K562 (cell line): ENCODE data around the gene LRRC3. TPM values are rescaled to one million over a fixed set of nuclear protein-coding genes. Genes with fewer than 3 reads are reported as not detected.

Experiments used
- ARNT ChIP-seq, 2 experiments: fragments of 450-650 bp; IDR thresholded peaks; 2 replicates each; pipeline ENCODE4 v1.6.1; 2016; ENCODE audit warnings: mild to moderate bottlenecking in 1 of 2
- ATF7 ChIP-seq: fragments of 450-650 bp; IDR thresholded peaks from 2 replicates; pipeline ENCODE4 v1.7.1; 2014; ENCODE audit warnings: mild to moderate bottlenecking, moderate library complexity
- BRD4 ChIP-seq: fragments of 200-600 bp; sonication (generic); IDR thresholded peaks from 2 replicates; pipeline ENCODE4 v1.6.1; 2017; ENCODE audit warnings: inconsistent platforms
- CREM ChIP-seq: IDR thresholded peaks from 2 replicates; pipeline ENCODE4 v1.6.1; 2014; ENCODE audit warnings: antibody characterized with exemption, low read depth
- E2F3 ChIP-seq: fragments of 250-450 bp; sonication (Bioruptor Pico); IDR thresholded peaks from 2 replicates; pipeline ENCODE4 v1.4.0; 2020; ENCODE audit warnings: mild to moderate bottlenecking
- GATAD2A ChIP-seq: fragments of 450-650 bp; IDR thresholded peaks from 2 replicates; pipeline ENCODE4 v1.6.1; 2017
- GTF2F1 ChIP-seq: IDR thresholded peaks from 2 replicates; pipeline ENCODE4 v1.6.1; 2011; ENCODE audit warnings: low read depth, low read length, improper control_type of control experiment
- HDAC2 ChIP-seq: fragments of 450-650 bp; IDR thresholded peaks from 2 replicates; pipeline ENCODE4 v1.6.1; 2016; ENCODE audit warnings: mild to moderate bottlenecking
- HES1 ChIP-seq: fragments of 450-650 bp; IDR thresholded peaks from 2 replicates; pipeline ENCODE4 v1.6.1; 2016; ENCODE audit warnings: low read depth, mild to moderate bottlenecking, moderate library complexity
- JUND ChIP-seq, 2 experiments: IDR thresholded peaks; 2 replicates in 1 of 2; 3 replicates in 1 of 2; pipeline ENCODE4 v1.6.1; 2011; ENCODE audit warnings: borderline replicate concordance in 2 of 2, low read depth in 2 of 2, low read length in 2 of 2, improper control_type of control experiment in 1 of 2, missing biosample characterization in 1 of 2, missing genetic modification characterization in 1 of 2, missing genetic modification reagents in 1 of 2
- KLF13 ChIP-seq: fragments of 450-650 bp; IDR thresholded peaks from 2 replicates; pipeline ENCODE4 v1.6.1; 2016; ENCODE audit warnings: missing genetic modification characterization, low read depth, mild to moderate bottlenecking, missing compliant biosample characterization, moderate library complexity, borderline replicate concordance
- LCOR ChIP-seq: sonication (generic); formaldehyde crosslinking; IDR thresholded peaks from 2 replicates; pipeline ENCODE4 v1.8.0; 2022; ENCODE audit warnings: mild to moderate bottlenecking, missing genetic modification reagents
- NFIC ChIP-seq: fragments of 450-650 bp; IDR thresholded peaks from 2 replicates; pipeline ENCODE4 v1.6.1; 2017; ENCODE audit warnings: mild to moderate bottlenecking, inconsistent platforms
- PML ChIP-seq: IDR thresholded peaks from 2 replicates; pipeline ENCODE4 v1.6.1; 2012; ENCODE audit warnings: low read length, inconsistent platforms
- POLR2B ChIP-seq: fragments of 450-650 bp; IDR thresholded peaks from 2 replicates; pipeline ENCODE4 v1.6.1; 2018; ENCODE audit warnings: low read depth; ENCODE audit not compliant: partially characterized antibody
- SMAD3 ChIP-seq: fragments of 450-650 bp; formaldehyde crosslinking; conservative IDR thresholded peaks from 2 replicates; pipeline ENCODE4 v1.4.0; 2020; ENCODE audit warnings: mild to moderate bottlenecking
- SP1 ChIP-seq: sonication (generic); formaldehyde crosslinking; IDR thresholded peaks from 2 replicates; pipeline ENCODE4 v1.8.1; 2022; ENCODE audit warnings: mild to moderate bottlenecking, missing genetic modification reagents
- SPI1 ChIP-seq: IDR thresholded peaks from 2 replicates; pipeline ENCODE4 v1.6.1; 2011; ENCODE audit warnings: low read depth, low read length, control low read depth, borderline replicate concordance
- TARDBP ChIP-seq: fragments of 450-650 bp; IDR thresholded peaks from 2 replicates; pipeline ENCODE4 v1.6.1; 2016
- TRIM24 ChIP-seq, 2 experiments: fragments of 450-650 bp; IDR thresholded peaks; 2 replicates each; pipeline ENCODE4 v1.6.1; 2016
- TSC22D4 ChIP-seq: fragments of 450-650 bp; IDR thresholded peaks from 2 replicates; pipeline ENCODE4 v1.6.1; 2016; ENCODE audit warnings: missing genetic modification characterization, missing biosample characterization, control low read depth
- ZEB2 ChIP-seq: fragments of 450-650 bp; IDR thresholded peaks from 2 replicates; pipeline ENCODE4 v1.6.1; 2016
- ZNF174 ChIP-seq: fragments of 250-450 bp; sonication (Bioruptor Pico); IDR thresholded peaks from 2 replicates; pipeline ENCODE4 v1.4.0; 2020; ENCODE audit warnings: mild to moderate bottlenecking
- ZNF76 ChIP-seq: fragments of 250-450 bp; sonication (Bioruptor Pico); IDR thresholded peaks from 2 replicates; pipeline ENCODE4 v1.4.0; 2020; ENCODE audit warnings: mild to moderate bottlenecking, moderate library complexity, borderline replicate concordance
- polyA plus RNA-seq, 8 experiments: library from polyadenylated mRNA; depleted of rRNA in 4 of 8; stranded (reverse) in 5 of 8; unstranded in 3 of 8; fragments of >200 nt; fragmentation: Nextera tagmentation in 2 of 8; fragmentation: Illumina TruSeq in 1 of 8; extraction: Ambion mirVana in 2 of 8; extraction: Trizol in 1 of 8; gene quantifications; 2 replicates each; pipeline versions ENCODE4 v1.2.1 to v1.2.3, GENCODE V29; 2011 to 2014; ENCODE audit warnings: inconsistent platforms in 1 of 8, missing spikeins in 1 of 8
- total RNA-seq, 7 experiments: library from RNA; depleted of rRNA in 6 of 7; stranded (reverse); fragments of >200 nt in 6 of 7; fragmentation: Illumina TruSeq in 2 of 7; extraction: Trizol in 2 of 7; gene quantifications; 2 replicates each; pipeline versions ENCODE4 v1.2.1 to v1.2.3, GENCODE V29; 2011 to 2021; ENCODE audit warnings: low replicate concordance in 1 of 7
- TF ChIP-seq, protein P1 (sequence below): IDR thresholded peaks from 2 replicates; pipeline ENCODE4 v1.6.1; 2014; ENCODE audit warnings: antibody characterized with exemption
- TF ChIP-seq, protein P2 (sequence below), 3 experiments: IDR thresholded peaks in 2 of 3; conservative IDR thresholded peaks in 1 of 3; 2 replicates each; pipeline ENCODE4 v1.5.1; 2011 to 2012; ENCODE audit warnings: low read length in 3 of 3, mild to moderate bottlenecking in 3 of 3, control low read depth in 2 of 3, improper control_type of control experiment in 1 of 3, inconsistent platforms in 1 of 3, low read depth in 1 of 3, mixed read lengths in 1 of 3, moderate library complexity in 1 of 3; ENCODE audit not compliant: insufficient read depth in 2 of 3
- TF ChIP-seq, protein P3 (sequence below): fragments of 450-650 bp; conservative IDR thresholded peaks from 2 replicates; pipeline ENCODE4 v1.6.1; 2016; ENCODE audit warnings: missing genetic modification characterization, low read depth, mild to moderate bottlenecking, control low read depth, missing compliant biosample characterization

The LRRC3 gene
- total and polyA plus RNA-seq, 9 of the 15 experiments (the other 6 are each of a cell fraction or from before 2014, with no cell fraction given): 0.04 TPM; not detected in 7

DNA sequence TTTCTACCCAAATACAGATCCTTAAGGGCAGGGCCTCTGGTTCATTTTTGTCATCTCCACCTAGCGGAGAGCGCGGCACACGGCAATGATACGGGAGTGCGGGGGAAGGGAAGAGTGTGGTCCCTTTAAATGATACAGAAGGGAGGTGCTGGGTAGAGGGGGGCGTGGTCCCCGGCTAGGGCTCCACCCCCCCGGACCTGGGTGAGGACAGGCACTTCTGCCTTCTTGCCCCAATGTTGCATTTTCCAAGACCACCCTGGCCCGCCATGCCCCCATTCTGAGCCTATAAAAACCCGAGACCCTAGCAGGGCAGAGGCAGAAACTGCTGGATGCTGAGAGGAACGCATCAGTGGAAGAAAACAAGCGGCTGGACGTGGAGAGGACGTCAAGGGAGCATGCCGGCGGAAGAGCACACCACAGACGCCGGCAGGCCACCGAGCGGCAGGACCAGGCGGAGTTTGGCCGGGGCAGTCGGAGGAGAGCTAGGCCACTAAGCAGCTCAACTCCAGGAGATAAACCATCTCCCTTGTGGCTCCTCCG is 30.0 kb downstream of the LRRC3 start (continued):
- TF ChIP-seq ZEB2 (no peak), ZNF174 (CRISPR knock-in tag) (no peak), TRIM24 (IDR thresholded peaks at IDR 0.05) (peak in 1 of 2 experiments; percentile 14; a peak in 1 of 4 replicates), JUND (IDR thresholded peaks at IDR 0.05; ENCODE audit: borderline replicate concordance, low read depth, low read length) (0 out of 2 replicates have a peak, but pooled peaks have one; percentile 8), JUND (tag; IDR thresholded peaks at IDR 0.05; ENCODE audit: borderline replicate concordance, low read depth, low read length) (no peak), SMAD3 (no peak), KLF13 (tag) (peak; percentile 95), TARDBP (no peak), HES1 (no peak), NFIC (0 out of 2 replicates have a peak, but pooled peaks have one; percentile 7), PML (no peak), BRD4 (no peak), GATAD2A (no peak), POLR2B (no peak), ARNT (IDR thresholded peaks at IDR 0.05) (no peak), ATF7 (peak; percentile 33; the same call in 1 of the 2 replicates), SPI1 (no peak), ZNF76 (CRISPR knock-in tag) (0 out of 2 replicates have a peak, but pooled peaks have one; percentile 66), TSC22D4 (tag) (no peak), SP1 (CRISPR knock-in tag) (no peak), GTF2F1 (no peak), CREM (0 out of 2 replicates have a peak, but pooled peaks have one; percentile 20), LCOR (no peak), E2F3 (CRISPR knock-in tag) (no peak), HDAC2 (no peak)
- TF ChIP-seq, protein P1, sequence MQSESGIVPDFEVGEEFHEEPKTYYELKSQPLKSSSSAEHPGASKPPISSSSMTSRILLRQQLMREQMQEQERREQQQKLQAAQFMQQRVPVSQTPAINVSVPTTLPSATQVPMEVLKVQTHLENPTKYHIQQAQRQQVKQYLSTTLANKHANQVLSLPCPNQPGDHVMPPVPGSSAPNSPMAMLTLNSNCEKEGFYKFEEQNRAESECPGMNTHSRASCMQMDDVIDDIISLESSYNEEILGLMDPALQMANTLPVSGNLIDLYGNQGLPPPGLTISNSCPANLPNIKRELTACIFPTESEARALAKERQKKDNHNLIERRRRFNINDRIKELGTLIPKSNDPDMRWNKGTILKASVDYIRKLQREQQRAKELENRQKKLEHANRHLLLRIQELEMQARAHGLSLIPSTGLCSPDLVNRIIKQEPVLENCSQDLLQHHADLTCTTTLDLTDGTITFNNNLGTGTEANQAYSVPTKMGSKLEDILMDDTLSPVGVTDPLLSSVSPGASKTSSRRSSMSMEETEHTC: no peak
- TF ChIP-seq, protein P2, sequence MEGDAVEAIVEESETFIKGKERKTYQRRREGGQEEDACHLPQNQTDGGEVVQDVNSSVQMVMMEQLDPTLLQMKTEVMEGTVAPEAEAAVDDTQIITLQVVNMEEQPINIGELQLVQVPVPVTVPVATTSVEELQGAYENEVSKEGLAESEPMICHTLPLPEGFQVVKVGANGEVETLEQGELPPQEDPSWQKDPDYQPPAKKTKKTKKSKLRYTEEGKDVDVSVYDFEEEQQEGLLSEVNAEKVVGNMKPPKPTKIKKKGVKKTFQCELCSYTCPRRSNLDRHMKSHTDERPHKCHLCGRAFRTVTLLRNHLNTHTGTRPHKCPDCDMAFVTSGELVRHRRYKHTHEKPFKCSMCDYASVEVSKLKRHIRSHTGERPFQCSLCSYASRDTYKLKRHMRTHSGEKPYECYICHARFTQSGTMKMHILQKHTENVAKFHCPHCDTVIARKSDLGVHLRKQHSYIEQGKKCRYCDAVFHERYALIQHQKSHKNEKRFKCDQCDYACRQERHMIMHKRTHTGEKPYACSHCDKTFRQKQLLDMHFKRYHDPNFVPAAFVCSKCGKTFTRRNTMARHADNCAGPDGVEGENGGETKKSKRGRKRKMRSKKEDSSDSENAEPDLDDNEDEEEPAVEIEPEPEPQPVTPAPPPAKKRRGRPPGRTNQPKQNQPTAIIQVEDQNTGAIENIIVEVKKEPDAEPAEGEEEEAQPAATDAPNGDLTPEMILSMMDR (IDR thresholded peaks at IDR 0.05 in 2 of 3, conservative IDR thresholded peaks at IDR 0.05 in 1 of 3; ENCODE audit: insufficient read depth in 2 of 3, low read depth in 1 of 3, low read length in 3 of 3): peak; percentile 53 to 62 (median 61)
- TF ChIP-seq, protein P3, sequence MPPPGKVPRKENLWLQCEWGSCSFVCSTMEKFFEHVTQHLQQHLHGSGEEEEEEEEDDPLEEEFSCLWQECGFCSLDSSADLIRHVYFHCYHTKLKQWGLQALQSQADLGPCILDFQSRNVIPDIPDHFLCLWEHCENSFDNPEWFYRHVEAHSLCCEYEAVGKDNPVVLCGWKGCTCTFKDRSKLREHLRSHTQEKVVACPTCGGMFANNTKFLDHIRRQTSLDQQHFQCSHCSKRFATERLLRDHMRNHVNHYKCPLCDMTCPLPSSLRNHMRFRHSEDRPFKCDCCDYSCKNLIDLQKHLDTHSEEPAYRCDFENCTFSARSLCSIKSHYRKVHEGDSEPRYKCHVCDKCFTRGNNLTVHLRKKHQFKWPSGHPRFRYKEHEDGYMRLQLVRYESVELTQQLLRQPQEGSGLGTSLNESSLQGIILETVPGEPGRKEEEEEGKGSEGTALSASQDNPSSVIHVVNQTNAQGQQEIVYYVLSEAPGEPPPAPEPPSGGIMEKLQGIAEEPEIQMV (tag): peak; percentile 99
